K562 (cell line): Measurements from ENCODE around the gene SLC5A6. TPM values are rescaled to one million over a fixed set of nuclear protein-coding genes. Genes with fewer than 3 reads are reported as not detected.
A peak's percentile ranks its signal among the peaks of the same experiment; 100 is the strongest.

Source experiments
- FOS ChIP-seq: IDR thresholded peaks from 3 replicates; pipeline ENCODE4 v1.6.1; 2011; ENCODE audit not compliant: insufficient read length; ENCODE audit errors: extremely low read depth
- GABPA ChIP-seq: fragments of 200-800 bp; sonication (Bioruptor generic); conservative IDR thresholded peaks from 2 replicates; pipeline ENCODE4 v1.6.1; 2016; ENCODE audit warnings: low read depth, missing genetic modification characterization, missing compliant biosample characterization
- HMGN3 ChIP-seq: IDR thresholded peaks from 2 replicates; pipeline ENCODE4 v1.6.1; 2011; ENCODE audit warnings: borderline replicate concordance, low read depth, mild to moderate bottlenecking, mixed read lengths, low read length; ENCODE audit not compliant: insufficient read length; ENCODE audit errors: extremely low read depth
- MECOM ChIP-seq: fragments of 250-450 bp; sonication (Bioruptor Pico); IDR thresholded peaks from 2 replicates; pipeline ENCODE4 v1.8.0; 2022; ENCODE audit warnings: inconsistent platforms
- ZBTB1 ChIP-seq: sonication (generic); formaldehyde crosslinking; IDR thresholded peaks from 2 replicates; pipeline ENCODE4 v1.8.1; 2023; ENCODE audit warnings: missing genetic modification reagents, low read depth, mild to moderate bottlenecking, borderline replicate concordance
- ZNF589 ChIP-seq: fragments of 200-800 bp; sonication (Bioruptor generic); IDR thresholded peaks from 2 replicates; pipeline ENCODE4 v1.6.1; 2016; ENCODE audit warnings: low read depth, missing genetic modification characterization, missing compliant biosample characterization
- polyA plus RNA-seq, 8 experiments: library from polyadenylated mRNA; depleted of rRNA in 4 of 8; stranded (reverse) in 5 of 8; unstranded in 3 of 8; fragments of >200 nt; fragmentation: Nextera tagmentation in 2 of 8; fragmentation: Illumina TruSeq in 1 of 8; extraction: Ambion mirVana in 2 of 8; extraction: Trizol in 1 of 8; gene quantifications; 2 replicates each; pipeline versions ENCODE4 v1.2.1 to v1.2.3, GENCODE V29; 2011 to 2014; ENCODE audit warnings: inconsistent platforms in 1 of 8, missing spikeins in 1 of 8
- total RNA-seq, 7 experiments: library from RNA; depleted of rRNA in 6 of 7; stranded (reverse); fragments of >200 nt in 6 of 7; fragmentation: Illumina TruSeq in 2 of 7; extraction: Trizol in 2 of 7; gene quantifications; 2 replicates each; pipeline versions ENCODE4 v1.2.1 to v1.2.3, GENCODE V29; 2011 to 2021; ENCODE audit warnings: low replicate concordance in 1 of 7
- TF ChIP-seq, protein P1 (sequence below), 2 experiments: fragments of 150-350 bp in 1 of 2; IDR thresholded peaks; 2 replicates each; pipeline ENCODE4 v1.6.1; 2012 to 2016; ENCODE audit warnings: low read depth in 2 of 2, low read length in 2 of 2, mild to moderate bottlenecking in 1 of 2, moderate library complexity in 1 of 2
- TF ChIP-seq, protein P2 (sequence below): fragments of 450-650 bp; IDR thresholded peaks from 2 replicates; pipeline ENCODE4 v1.7.0; 2016; ENCODE audit warnings: borderline replicate concordance
- TF ChIP-seq, protein P3 (sequence below): fragments of 250-450 bp; sonication (Bioruptor Pico); IDR thresholded peaks from 2 replicates; pipeline ENCODE4 v1.5.0; 2021; ENCODE audit warnings: mild to moderate bottlenecking, moderate library complexity
- TF ChIP-seq, protein P4 (sequence below): fragments of 450-650 bp; IDR thresholded peaks from 2 replicates; pipeline ENCODE4 v1.6.1; 2018; ENCODE audit not compliant: partially characterized antibody

SLC5A6 gene
- total and polyA plus RNA-seq, 9 of the 15 experiments (the other 6 are each of a cell fraction or from before 2014, with no cell fraction given) = 32.6 to 137 (median 107) TPM

DNA sequence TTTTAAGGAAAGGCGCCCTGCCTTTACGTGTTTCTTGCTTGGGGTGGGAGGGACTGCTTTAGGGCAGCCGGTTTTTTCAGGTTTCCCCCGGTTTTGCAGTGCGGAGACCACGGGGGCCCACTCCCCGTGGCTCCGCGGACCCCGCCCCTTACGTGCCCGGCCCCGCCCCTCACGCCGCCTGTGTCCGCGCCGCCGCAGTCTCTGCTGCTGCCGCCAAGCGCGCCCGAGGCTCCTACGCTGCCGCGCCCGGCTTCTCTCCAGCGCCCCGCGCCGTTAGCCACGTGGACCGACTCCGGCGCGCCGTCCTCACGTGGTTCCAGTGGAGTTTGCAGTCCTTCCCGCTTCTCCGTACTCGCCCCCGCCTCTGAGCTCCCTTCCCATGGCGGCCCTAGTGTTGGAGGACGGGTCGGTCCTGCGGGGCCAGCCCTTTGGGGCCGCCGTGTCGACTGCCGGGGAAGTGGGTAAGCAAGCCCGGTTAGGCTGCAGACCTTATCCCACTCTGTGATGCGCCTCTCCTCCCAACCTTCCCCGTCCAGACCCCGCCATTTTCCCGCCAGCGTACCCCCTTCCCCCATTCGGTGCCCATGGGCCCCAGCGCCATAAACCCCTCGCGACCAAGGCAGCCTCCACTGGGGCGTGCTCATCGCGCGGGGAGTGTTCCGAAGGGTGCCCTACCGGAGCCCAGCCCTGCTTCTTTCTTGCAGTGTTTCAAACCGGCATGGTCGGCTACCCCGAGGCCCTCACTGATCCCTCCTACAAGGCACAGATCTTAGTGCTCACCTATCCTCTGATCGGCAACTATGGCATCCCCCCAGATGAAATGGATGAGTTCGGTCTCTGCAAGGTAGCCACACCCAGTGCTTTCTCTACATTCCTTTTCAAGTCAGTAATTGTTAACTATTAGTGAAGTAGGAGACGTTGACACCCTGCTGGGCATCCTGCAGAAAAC, 5.4 kb upstream of the SLC5A6 start, which contains the start of gene CAD (continued):
- TF ChIP-seq, protein P1, sequence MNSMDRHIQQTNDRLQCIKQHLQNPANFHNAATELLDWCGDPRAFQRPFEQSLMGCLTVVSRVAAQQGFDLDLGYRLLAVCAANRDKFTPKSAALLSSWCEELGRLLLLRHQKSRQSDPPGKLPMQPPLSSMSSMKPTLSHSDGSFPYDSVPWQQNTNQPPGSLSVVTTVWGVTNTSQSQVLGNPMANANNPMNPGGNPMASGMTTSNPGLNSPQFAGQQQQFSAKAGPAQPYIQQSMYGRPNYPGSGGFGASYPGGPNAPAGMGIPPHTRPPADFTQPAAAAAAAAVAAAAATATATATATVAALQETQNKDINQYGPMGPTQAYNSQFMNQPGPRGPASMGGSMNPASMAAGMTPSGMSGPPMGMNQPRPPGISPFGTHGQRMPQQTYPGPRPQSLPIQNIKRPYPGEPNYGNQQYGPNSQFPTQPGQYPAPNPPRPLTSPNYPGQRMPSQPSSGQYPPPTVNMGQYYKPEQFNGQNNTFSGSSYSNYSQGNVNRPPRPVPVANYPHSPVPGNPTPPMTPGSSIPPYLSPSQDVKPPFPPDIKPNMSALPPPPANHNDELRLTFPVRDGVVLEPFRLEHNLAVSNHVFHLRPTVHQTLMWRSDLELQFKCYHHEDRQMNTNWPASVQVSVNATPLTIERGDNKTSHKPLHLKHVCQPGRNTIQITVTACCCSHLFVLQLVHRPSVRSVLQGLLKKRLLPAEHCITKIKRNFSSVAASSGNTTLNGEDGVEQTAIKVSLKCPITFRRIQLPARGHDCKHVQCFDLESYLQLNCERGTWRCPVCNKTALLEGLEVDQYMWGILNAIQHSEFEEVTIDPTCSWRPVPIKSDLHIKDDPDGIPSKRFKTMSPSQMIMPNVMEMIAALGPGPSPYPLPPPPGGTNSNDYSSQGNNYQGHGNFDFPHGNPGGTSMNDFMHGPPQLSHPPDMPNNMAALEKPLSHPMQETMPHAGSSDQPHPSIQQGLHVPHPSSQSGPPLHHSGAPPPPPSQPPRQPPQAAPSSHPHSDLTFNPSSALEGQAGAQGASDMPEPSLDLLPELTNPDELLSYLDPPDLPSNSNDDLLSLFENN (IDR thresholded peaks at IDR 0.05; ENCODE audit: low read depth in 2 of 2, low read length in 2 of 2) = no peak
- TF ChIP-seq HMGN3 (peak; percentile 80), GABPA (tag) (no peak), ZNF589 (CRISPR knock-in tag) (no peak), ZBTB1 (CRISPR knock-in tag) (no peak; the same call in 1 of the 2 replicates), FOS (no peak), MECOM (CRISPR knock-in tag) (no peak)
- TF ChIP-seq, protein P2, sequence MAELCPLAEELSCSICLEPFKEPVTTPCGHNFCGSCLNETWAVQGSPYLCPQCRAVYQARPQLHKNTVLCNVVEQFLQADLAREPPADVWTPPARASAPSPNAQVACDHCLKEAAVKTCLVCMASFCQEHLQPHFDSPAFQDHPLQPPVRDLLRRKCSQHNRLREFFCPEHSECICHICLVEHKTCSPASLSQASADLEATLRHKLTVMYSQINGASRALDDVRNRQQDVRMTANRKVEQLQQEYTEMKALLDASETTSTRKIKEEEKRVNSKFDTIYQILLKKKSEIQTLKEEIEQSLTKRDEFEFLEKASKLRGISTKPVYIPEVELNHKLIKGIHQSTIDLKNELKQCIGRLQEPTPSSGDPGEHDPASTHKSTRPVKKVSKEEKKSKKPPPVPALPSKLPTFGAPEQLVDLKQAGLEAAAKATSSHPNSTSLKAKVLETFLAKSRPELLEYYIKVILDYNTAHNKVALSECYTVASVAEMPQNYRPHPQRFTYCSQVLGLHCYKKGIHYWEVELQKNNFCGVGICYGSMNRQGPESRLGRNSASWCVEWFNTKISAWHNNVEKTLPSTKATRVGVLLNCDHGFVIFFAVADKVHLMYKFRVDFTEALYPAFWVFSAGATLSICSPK = peak; percentile 65; the same call in 1 of the 2 replicates
- TF ChIP-seq, protein P3, sequence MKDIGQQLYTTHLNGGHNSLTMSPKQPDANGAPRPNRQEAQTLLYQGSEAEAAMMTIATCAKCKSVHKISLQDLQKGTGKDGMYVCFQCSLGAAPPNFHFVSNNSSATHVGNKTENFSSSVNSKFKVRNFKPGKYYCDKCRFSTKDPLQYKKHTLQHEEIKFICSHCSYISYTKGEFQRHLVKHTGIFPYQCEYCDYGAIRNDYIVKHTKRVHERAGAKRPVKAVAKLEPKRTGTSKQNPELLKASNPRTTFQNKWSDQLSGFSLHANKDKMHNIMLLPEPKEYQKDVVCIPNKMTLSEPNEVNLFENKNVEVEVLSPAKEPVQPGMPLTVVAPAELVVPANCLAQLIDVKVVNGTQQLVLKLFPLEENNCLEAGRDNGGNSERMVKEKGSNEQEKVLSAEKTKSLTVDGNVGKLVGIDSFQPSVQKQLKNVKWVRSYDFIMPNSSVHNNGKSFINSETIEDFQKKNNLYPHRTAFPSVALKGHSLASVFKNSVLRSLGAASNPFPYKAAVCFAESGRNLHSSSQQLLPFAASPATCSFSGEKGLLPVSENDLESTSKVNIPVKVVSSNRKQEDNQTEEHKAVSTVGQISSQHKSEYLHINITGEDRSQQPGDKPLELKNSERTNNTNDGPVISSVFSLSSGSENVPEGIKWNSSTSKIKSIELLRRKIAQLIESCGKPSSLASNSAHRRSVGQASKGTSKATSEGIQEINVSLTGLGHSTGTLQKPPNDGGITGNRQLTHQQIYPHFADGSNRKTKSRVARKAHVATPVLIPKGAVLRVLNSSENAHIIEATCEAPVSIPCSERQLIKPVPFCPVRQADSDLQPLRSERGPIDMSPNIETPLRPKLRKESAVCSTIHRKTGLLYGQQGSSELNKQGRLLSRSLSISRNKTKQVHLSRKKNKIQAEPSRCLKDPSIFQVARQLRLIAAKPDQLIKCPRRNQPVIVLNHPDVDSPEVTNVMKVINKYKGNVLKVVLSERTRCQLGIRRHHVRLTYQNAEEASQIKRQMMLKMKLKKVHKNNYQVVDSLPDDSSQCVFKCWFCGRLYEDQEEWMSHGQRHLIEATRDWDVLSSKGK (CRISPR knock-in tag) = no peak
- TF ChIP-seq, protein P4, sequence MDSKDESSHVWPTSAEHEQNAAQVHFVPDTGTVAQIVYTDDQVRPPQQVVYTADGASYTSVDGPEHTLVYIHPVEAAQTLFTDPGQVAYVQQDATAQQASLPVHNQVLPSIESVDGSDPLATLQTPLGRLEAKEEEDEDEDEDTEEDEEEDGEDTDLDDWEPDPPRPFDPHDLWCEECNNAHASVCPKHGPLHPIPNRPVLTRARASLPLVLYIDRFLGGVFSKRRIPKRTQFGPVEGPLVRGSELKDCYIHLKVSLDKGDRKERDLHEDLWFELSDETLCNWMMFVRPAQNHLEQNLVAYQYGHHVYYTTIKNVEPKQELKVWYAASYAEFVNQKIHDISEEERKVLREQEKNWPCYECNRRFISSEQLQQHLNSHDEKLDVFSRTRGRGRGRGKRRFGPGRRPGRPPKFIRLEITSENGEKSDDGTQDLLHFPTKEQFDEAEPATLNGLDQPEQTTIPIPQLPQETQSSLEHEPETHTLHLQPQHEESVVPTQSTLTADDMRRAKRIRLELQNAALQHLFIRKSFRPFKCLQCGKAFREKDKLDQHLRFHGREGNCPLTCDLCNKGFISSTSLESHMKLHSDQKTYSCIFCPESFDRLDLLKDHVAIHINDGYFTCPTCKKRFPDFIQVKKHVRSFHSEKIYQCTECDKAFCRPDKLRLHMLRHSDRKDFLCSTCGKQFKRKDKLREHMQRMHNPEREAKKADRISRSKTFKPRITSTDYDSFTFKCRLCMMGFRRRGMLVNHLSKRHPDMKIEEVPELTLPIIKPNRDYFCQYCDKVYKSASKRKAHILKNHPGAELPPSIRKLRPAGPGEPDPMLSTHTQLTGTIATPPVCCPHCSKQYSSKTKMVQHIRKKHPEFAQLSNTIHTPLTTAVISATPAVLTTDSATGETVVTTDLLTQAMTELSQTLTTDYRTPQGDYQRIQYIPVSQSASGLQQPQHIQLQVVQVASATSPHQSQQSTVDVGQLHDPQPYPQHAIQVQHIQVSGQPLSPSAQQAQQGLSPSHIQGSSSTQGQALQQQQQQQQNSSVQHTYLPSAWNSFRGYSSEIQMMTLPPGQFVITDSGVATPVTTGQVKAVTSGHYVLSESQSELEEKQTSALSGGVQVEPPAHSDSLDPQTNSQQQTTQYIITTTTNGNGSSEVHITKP = peak; percentile 82
